ENCODE data around the gene PTPN13. TPM values are rescaled to one million over a fixed set of nuclear protein-coding genes. Genes with fewer than 3 reads are reported as not detected.

PTPN13 gene
- total RNA-seq, 2 donors from 2014 or later: 130 to 238 TPM

- Histone ChIP-seq H3K4me1 (ENCODE audit: control insufficient read depth, insufficient read depth, low read length) (no peaks in the 10 kb centered on the region), H3K27me3 (ENCODE audit: control insufficient read depth, insufficient read depth, low read length, poor library complexity, severe bottlenecking) (no peaks in the 10 kb centered on the region), H3K9ac (ENCODE audit: extremely low read depth, low read length, poor library complexity, severe bottlenecking) (no peak overlapping the region), H3K36me3 (ENCODE audit: control insufficient read depth, insufficient read depth, low read length) (peaks cover 21% of the 10 kb centered on the region), H3K27ac (ENCODE audit: low read depth, low read length) (no peak overlapping the region), H3K4me3 (ENCODE audit: low read length) (no peak overlapping the region), H3K9me3 (ENCODE audit: control insufficient read depth, low read length) (no peaks in the 10 kb centered on the region)
- Mint-ChIP-seq H3K4me3 (no peak overlapping the region), H3K27me3 (ENCODE audit: insufficient read depth) (peaks cover 3% of the 10 kb centered on the region), H3K36me3 (ENCODE audit: low read depth) (no peaks in the 10 kb centered on the region), H3K4me1 (peaks cover 25% of the 10 kb centered on the region), H3K27ac (no peak overlapping the region), H3K9me3 (no peaks in the 10 kb centered on the region)
- TF ChIP-seq CTCF (conservative IDR thresholded peaks at IDR 0.05): no peak
- no peak for DNase-seq
Measured at GRCh38 chr4:86606809-86607208, 12.7 kb downstream of the PTPN13 start.

GRCh38 chr4:86608757-86609375 lies 14.8 kb downstream of the PTPN13 start:
- no peaks in the 10 kb centered on the region for H3K27me3 ChIP-seq (ENCODE audit: control insufficient read depth, insufficient read depth, low read length, poor library complexity, severe bottlenecking)
- peaks cover 21% of the 10 kb centered on the region for H3K36me3 ChIP-seq (ENCODE audit: control insufficient read depth, insufficient read depth, low read length)
- Mint-ChIP-seq H3K27ac (no peak overlapping the region), H3K9me3 (no peaks in the 10 kb centered on the region), H3K4me1 (peaks cover 27% of the 10 kb centered on the region), H3K36me3 (ENCODE audit: low read depth) (peaks cover 4% of the 10 kb centered on the region), H3K27me3 (ENCODE audit: insufficient read depth) (peaks cover 3% of the 10 kb centered on the region), H3K4me3 (no peak overlapping the region)
- no peak for TF ChIP-seq CTCF (conservative IDR thresholded peaks at IDR 0.05)
- DNase-seq: no peak
- no peak overlapping the region for H3K27ac ChIP-seq (ENCODE audit: low read depth, low read length)
- H3K4me3 ChIP-seq (ENCODE audit: low read length): no peak overlapping the region
- no peak overlapping the region for H3K9ac ChIP-seq (ENCODE audit: extremely low read depth, low read length, poor library complexity, severe bottlenecking)
- H3K9me3 ChIP-seq (ENCODE audit: control insufficient read depth, low read length): no peaks in the 10 kb centered on the region
- 88% methylated on average over 2 of the region's 2 CpGs; no CpG with 5 or more reads in 1 of the 2 experiments for WGBS, 2 experiments (ENCODE audit: insufficient coverage in 1 of 2, insufficient read length in 1 of 2)
- no peaks in the 10 kb centered on the region for H3K4me1 ChIP-seq (ENCODE audit: control insufficient read depth, insufficient read depth, low read length)

GRCh38 chr4:86611757-86612156 lies 17.6 kb downstream of the PTPN13 start:
- Mint-ChIP-seq H3K9me3 (no peaks in the 10 kb centered on the region), H3K27me3 (ENCODE audit: insufficient read depth) (peaks cover 3% of the 10 kb centered on the region), H3K27ac (no peak overlapping the region), H3K4me1 (peaks cover 21% of the 10 kb centered on the region), H3K4me3 (no peak overlapping the region), H3K36me3 (ENCODE audit: low read depth) (peaks cover 8% of the 10 kb centered on the region)
- no peaks in the 10 kb centered on the region for H3K9me3 ChIP-seq (ENCODE audit: control insufficient read depth, low read length)
- H3K4me1 ChIP-seq (ENCODE audit: control insufficient read depth, insufficient read depth, low read length): no peaks in the 10 kb centered on the region
- no peaks in the 10 kb centered on the region for H3K27me3 ChIP-seq (ENCODE audit: control insufficient read depth, insufficient read depth, low read length, poor library complexity, severe bottlenecking)
- H3K9ac ChIP-seq (ENCODE audit: extremely low read depth, low read length, poor library complexity, severe bottlenecking): no peak overlapping the region
- WGBS, 2 experiments (ENCODE audit: insufficient coverage in 1 of 2, insufficient read length in 1 of 2): 96 to 97% methylated on average over 2 of the region's 2 CpGs
- TF ChIP-seq CTCF (conservative IDR thresholded peaks at IDR 0.05): no peak
- H3K27ac ChIP-seq (ENCODE audit: low read depth, low read length): peak overlapping the region; percentile 48
- DNase-seq: no peak
- no peak overlapping the region for H3K4me3 ChIP-seq (ENCODE audit: low read length)
- peaks cover 21% of the 10 kb centered on the region for H3K36me3 ChIP-seq (ENCODE audit: control insufficient read depth, insufficient read depth, low read length)
